Measurements from ENCODE around the gene CACNA1C.
"Not testable (repeated sequence)": the region's sequence is repeated elsewhere in the genome, so short reads cannot be mapped to it uniquely, and the experiment has no call there.

CACNA1C gene

GRCh38 chr12:2739832-2740641, 687.2 kb downstream of the CACNA1C start:
- DNase-seq, result no peak

GRCh38 chr12:2742037-2742436, 689.2 kb downstream of the CACNA1C start:
- not testable (repeated sequence) for DNase-seq

DNA sequence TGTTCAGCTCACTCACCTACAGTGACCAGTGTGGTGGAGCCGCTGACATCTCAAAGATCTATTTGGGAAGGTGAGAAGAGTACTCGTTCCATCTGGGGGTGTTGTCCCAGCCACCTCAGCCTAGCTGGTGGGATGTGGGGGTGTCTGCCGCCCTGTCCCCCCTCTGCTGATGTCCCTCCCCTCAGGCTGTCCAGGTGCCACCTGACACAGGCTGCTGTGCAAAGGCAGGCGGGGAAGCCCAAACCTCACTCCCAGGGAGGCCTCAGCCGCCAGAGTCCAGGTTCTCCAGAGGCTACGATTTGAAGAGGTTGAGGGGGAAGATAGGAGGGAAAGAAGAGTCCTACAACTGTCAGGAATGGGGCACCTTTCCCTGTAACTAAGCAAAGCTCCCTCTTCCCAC, 690.7 kb downstream of the CACNA1C start:
- no peak for DNase-seq

DNA sequence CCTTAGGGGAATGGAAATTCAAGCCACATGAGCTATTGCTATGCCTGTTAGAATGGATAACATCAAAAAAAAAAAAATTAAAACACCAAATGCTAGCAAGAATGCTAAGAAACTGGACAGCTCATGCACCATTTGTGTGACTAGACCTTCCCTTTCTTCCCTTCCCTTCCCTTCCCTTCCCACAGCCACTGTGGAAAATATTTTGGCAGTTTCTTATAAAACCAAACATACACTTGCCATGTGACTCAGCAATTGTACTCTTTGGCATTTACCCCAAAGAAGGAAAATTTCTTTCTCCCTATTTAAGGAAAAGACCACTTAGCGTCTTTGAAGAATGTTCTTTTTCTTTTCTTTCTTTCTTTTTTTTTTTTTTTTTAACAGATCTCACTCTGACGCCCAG, 692.9 kb downstream of the CACNA1C start:
- no peak for DNase-seq

All from GF-D8 (cell line).